K562 (cell line): ENCODE results near the gene ASXL2. TPM values are rescaled to one million over a fixed set of nuclear protein-coding genes. Genes with fewer than 3 reads are reported as not detected.

Experiments used
- AFF1 ChIP-seq, 2 experiments: fragments of 450-650 bp; IDR thresholded peaks; 2 replicates each; pipeline ENCODE4 v1.6.1; 2018; ENCODE audit warnings: mild to moderate bottlenecking in 2 of 2, low read depth in 1 of 2; ENCODE audit not compliant: partially characterized antibody in 2 of 2
- ARID3A ChIP-seq: IDR thresholded peaks from 2 replicates; pipeline ENCODE4 v1.6.1; 2012; ENCODE audit warnings: low read depth, low read length, improper control_type of control experiment, borderline replicate concordance
- ARID3B ChIP-seq: fragments of 250-450 bp; sonication (Bioruptor Pico); IDR thresholded peaks from 2 replicates; pipeline ENCODE4 v1.4.0; 2020; ENCODE audit warnings: borderline replicate concordance
- BACH1 ChIP-seq: fragments of 200-800 bp; sonication (Bioruptor generic); IDR thresholded peaks from 2 replicates; pipeline ENCODE4 v1.6.1; 2016; ENCODE audit warnings: missing genetic modification characterization, missing compliant biosample characterization
- BRF1 ChIP-seq: IDR thresholded peaks from 3 replicates; pipeline ENCODE4 v1.6.1; 2011; ENCODE audit warnings: borderline replicate concordance, mild to moderate bottlenecking; ENCODE audit not compliant: insufficient read length; ENCODE audit errors: extremely low read depth
- CREB3L1 ChIP-seq: fragments of 450-650 bp; IDR thresholded peaks from 2 replicates; pipeline ENCODE4 v1.6.1; 2014; ENCODE audit warnings: low read depth, mild to moderate bottlenecking, moderate library complexity, borderline replicate concordance
- ETV1 ChIP-seq: fragments of 450-650 bp; conservative IDR thresholded peaks from 2 replicates; pipeline ENCODE4 v1.6.1; 2016; ENCODE audit warnings: missing genetic modification characterization, control low read depth, low read depth, missing compliant biosample characterization
- HNRNPH1 ChIP-seq: fragments of 200-400 bp; formaldehyde crosslinking; optimal IDR thresholded peaks from 2 replicates; pipeline ENCODE3; 2017; ENCODE audit warnings: low read depth, mild to moderate bottlenecking, low read length, moderate library complexity
- NCOA6 ChIP-seq: fragments of 450-650 bp; IDR thresholded peaks from 2 replicates; pipeline ENCODE4 v1.6.1; 2017; ENCODE audit warnings: mild to moderate bottlenecking
- PKNOX1 ChIP-seq: fragments of 450-650 bp; IDR thresholded peaks from 2 replicates; pipeline ENCODE4 v1.6.1; 2016
- PRMT5 ChIP-seq: sonication (generic); formaldehyde crosslinking; IDR thresholded peaks from 2 replicates; pipeline ENCODE4 v1.5.0; 2020; ENCODE audit warnings: missing genetic modification reagents
- SLC30A9 ChIP-seq: fragments of 250-450 bp; sonication (Bioruptor Pico); IDR thresholded peaks from 2 replicates; pipeline ENCODE4 v1.8.0; 2022; ENCODE audit warnings: mild to moderate bottlenecking, moderate library complexity
- SMARCA4 ChIP-seq: fragments of 450-650 bp; IDR thresholded peaks from 2 replicates; pipeline ENCODE4 v1.6.1; 2016
- ZNF197 ChIP-seq: fragments of 200-800 bp; sonication (Bioruptor generic); IDR thresholded peaks from 2 replicates; pipeline ENCODE4 v1.6.1; 2016; ENCODE audit warnings: low read depth, missing genetic modification characterization, missing compliant biosample characterization
- ZNF217 ChIP-seq: sonication (generic); formaldehyde crosslinking; IDR thresholded peaks from 2 replicates; pipeline ENCODE4 v1.8.0; 2022; ENCODE audit warnings: mild to moderate bottlenecking, missing genetic modification reagents
- ZNF253 ChIP-seq: fragments of 250-450 bp; sonication (Bioruptor Pico); conservative IDR thresholded peaks from 2 replicates; pipeline ENCODE4 v1.6.1; 2021; ENCODE audit warnings: mild to moderate bottlenecking
- ZNF3 ChIP-seq: fragments of 250-450 bp; sonication (Bioruptor Pico); IDR thresholded peaks from 2 replicates; pipeline ENCODE4 v1.5.0; 2021; ENCODE audit warnings: mild to moderate bottlenecking, moderate library complexity
- polyA plus RNA-seq, 8 experiments: library from polyadenylated mRNA; depleted of rRNA in 4 of 8; stranded (reverse) in 5 of 8; unstranded in 3 of 8; fragments of >200 nt; fragmentation: Nextera tagmentation in 2 of 8; fragmentation: Illumina TruSeq in 1 of 8; extraction: Ambion mirVana in 2 of 8; extraction: Trizol in 1 of 8; gene quantifications; 2 replicates each; pipeline versions ENCODE4 v1.2.1 to v1.2.3, GENCODE V29; 2011 to 2014; ENCODE audit warnings: inconsistent platforms in 1 of 8, missing spikeins in 1 of 8
- total RNA-seq, 7 experiments: library from RNA; depleted of rRNA in 6 of 7; stranded (reverse); fragments of >200 nt in 6 of 7; fragmentation: Illumina TruSeq in 2 of 7; extraction: Trizol in 2 of 7; gene quantifications; 2 replicates each; pipeline versions ENCODE4 v1.2.1 to v1.2.3, GENCODE V29; 2011 to 2021; ENCODE audit warnings: low replicate concordance in 1 of 7

Gene ASXL2
- total and polyA plus RNA-seq, 9 of the 15 experiments (the other 6 are each of a cell fraction or from before 2014, with no cell fraction given), result 2.2 to 25.9 (median 9.0) TPM

GRCh38 chr2:25821225-25822056 is 56.8 kb downstream of the ASXL2 start (continued):
- TF ChIP-seq ARID3A (no peak), ETV1 (tag) (no peak), SMARCA4 (peak; percentile 46; the same call in 1 of the 2 replicates), SLC30A9 (no peak), ZNF253 (CRISPR knock-in tag) (no peak), ARID3B (CRISPR knock-in tag) (no peak), BACH1 (tag) (peak; percentile 30; the same call in 1 of the 2 replicates), PRMT5 (CRISPR knock-in tag) (no peak), CREB3L1 (no peak), ZNF217 (CRISPR knock-in tag) (no peak), BRF1 (no peak), PKNOX1 (peak; percentile 51; the same call in 1 of the 2 replicates), HNRNPH1 (no peak), ZNF3 (CRISPR knock-in tag) (no peak), NCOA6 (no peak), AFF1 (IDR thresholded peaks at IDR 0.05; ENCODE audit: low read depth in 1 of 2, partially characterized antibody in 2 of 2) (peak in 1 of 2 experiments; percentile 15), ZNF197 (CRISPR knock-in tag) (0 out of 2 replicates have a peak, but pooled peaks have one; percentile 26)
